ENCODE results near the gene EGFLAM.

Gene EGFLAM

DNA sequence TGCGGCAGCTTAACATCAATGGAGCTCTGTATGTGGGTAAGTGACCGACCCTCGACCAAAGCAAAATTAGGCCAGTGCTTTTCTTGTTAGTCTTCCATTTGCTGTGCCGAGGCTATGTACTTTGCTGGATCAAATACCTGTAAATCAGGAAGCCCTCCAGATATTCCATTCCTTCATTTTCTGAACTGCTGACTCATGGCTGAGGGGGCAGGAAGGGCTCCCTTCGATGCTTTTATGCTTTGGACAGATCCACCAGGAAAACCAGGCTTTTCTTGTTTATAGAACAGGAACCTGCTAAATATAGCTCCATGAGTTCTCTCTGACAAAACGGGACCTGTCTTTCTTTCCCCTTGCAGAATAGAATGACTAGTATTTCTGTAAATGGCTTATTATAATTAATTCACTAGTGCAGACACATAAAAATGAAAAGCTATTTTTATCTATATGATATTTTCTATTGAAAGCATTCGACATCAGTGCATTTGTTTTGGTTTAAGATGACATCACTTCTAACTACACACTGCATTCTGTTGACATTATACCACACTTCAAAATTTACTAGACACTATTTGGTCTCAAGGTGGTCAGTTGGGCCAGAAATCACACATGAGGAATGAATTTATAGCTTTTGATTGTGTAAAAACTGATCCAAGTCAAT is 204.7 kb downstream of the EGFLAM start:
- Histone ChIP-seq H3K27ac (peak overlapping the region; percentile 57), H3K4me3 (no peak overlapping the region), H3K9me3 (ENCODE audit: low read depth, low read length) (no peaks in the 10 kb centered on the region), H3K9ac (ENCODE audit: insufficient read length) (no peak overlapping the region), H3K36me3 (ENCODE audit: insufficient read depth, low read length) (peaks cover 76% of the 10 kb centered on the region)
- no peak for TF ChIP-seq POLR2AphosphoS5 (IDR thresholded peaks at IDR 0.05; ENCODE audit: borderline replicate concordance, low read depth, low read length)
- no peak for DNase-seq (ENCODE audit: low read depth, low spot score)

- peak overlapping the region; percentile 57 for H3K27ac ChIP-seq
- H3K36me3 ChIP-seq (ENCODE audit: insufficient read depth, low read length) = peaks cover 68% of the 10 kb centered on the region
- DNase-seq (ENCODE audit: low read depth, low spot score) = no peak
- H3K9me3 ChIP-seq (ENCODE audit: low read depth, low read length) = no peaks in the 10 kb centered on the region
- no peak overlapping the region for H3K9ac ChIP-seq (ENCODE audit: insufficient read length)
- TF ChIP-seq FOXP2 (optimal IDR thresholded peaks at IDR 0.05; ENCODE audit: control extremely low read depth, extremely low read length, insufficient read depth) (no peak), EZH2 (IDR thresholded peaks at IDR 0.05) (no peak), POLR2AphosphoS5 (IDR thresholded peaks at IDR 0.05; ENCODE audit: borderline replicate concordance, low read depth, low read length) (no peak)
- H3K4me3 ChIP-seq = no peak overlapping the region
These were observed 205.5 kb downstream of the EGFLAM start for GRCh38 chr5:38463634-38464521.

DNA sequence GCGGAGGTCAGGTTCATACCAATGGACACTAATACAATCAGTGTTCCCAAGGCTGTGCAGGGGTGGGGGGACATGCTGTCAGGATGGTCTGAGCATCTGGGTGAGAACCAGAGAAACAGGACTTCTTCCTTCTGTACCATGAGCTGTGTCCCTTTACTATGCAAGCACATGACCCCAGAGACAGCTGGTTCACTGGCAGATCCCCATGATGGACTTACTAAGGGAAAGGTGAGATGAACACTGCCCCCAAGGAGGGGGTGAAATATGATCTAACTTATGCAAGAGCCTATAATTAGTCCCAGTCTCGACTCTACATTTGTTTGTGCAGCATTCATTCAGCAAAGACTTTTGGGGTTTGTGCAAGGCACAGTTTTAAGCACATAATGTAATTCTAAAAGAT is 206.7 kb downstream of the EGFLAM start:
- no peak for DNase-seq (ENCODE audit: low read depth, low spot score)
- Histone ChIP-seq H3K4me3 (no peak overlapping the region), H3K36me3 (ENCODE audit: insufficient read depth, low read length) (peaks cover 56% of the 10 kb centered on the region), H3K9ac (ENCODE audit: insufficient read length) (no peak overlapping the region), H3K9me3 (ENCODE audit: low read depth, low read length) (no peaks in the 10 kb centered on the region), H3K27ac (no peak overlapping the region)
- TF ChIP-seq FOXP2 (optimal IDR thresholded peaks at IDR 0.05; ENCODE audit: control extremely low read depth, extremely low read length, insufficient read depth) (no peak), EZH2 (IDR thresholded peaks at IDR 0.05) (no peak)

DNA sequence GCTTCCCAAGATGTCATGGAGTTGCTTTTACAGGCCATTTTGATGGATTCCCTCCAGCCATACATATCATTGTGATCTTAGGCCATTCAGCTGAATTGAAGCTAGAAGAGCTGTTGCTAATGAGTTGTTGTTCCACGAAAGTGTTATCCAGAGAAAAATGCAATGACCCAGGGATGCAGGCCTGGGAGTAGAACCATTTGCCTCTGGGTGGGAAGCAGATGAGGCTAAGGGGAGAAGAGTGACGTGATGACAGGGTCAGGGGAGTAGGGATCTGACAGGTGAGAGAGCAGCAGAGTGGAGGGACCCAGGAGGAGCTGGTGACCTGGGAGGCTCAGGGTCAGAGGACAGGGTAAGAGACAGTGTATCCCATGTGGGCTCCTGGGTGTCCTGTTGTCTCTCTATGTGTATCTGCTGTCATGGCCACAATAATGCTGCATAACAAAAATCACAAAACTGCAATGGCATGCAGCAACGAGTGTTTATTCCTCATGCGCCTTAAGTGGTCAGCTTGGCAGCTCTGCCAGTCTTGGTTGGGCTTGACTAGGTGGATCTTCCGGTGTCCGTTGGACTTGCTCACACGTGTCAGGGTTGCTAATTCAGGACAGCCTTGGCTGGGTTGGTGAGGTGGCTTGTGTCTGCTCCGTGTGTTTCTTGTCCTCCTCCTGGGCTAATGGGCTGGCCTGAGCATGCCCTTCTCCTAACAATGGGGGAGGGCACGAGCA is 207.5 kb downstream of the EGFLAM start:
- DNase-seq (ENCODE audit: low read depth, low spot score) = no peak
- Histone ChIP-seq H3K36me3 (ENCODE audit: insufficient read depth, low read length) (peaks cover 48% of the 10 kb centered on the region), H3K9ac (ENCODE audit: insufficient read length) (no peak overlapping the region), H3K9me3 (ENCODE audit: low read depth, low read length) (no peaks in the 10 kb centered on the region), H3K27ac (no peak overlapping the region), H3K4me3 (no peak overlapping the region)
- TF ChIP-seq POLR2AphosphoS5 (IDR thresholded peaks at IDR 0.05; ENCODE audit: borderline replicate concordance, low read depth, low read length) (no peak; the same call in 1 of the 2 replicates), EZH2 (IDR thresholded peaks at IDR 0.05) (no peak), FOXP2 (optimal IDR thresholded peaks at IDR 0.05; ENCODE audit: control extremely low read depth, extremely low read length, insufficient read depth) (no peak)

GRCh38 chr5:38466424-38467189 is 208.2 kb downstream of the EGFLAM start:
- TF ChIP-seq POLR2AphosphoS5 (IDR thresholded peaks at IDR 0.05; ENCODE audit: borderline replicate concordance, low read depth, low read length) = no peak
- no peak for TF ChIP-seq FOXP2 (optimal IDR thresholded peaks at IDR 0.05; ENCODE audit: control extremely low read depth, extremely low read length, insufficient read depth)
- TF ChIP-seq EZH2 (IDR thresholded peaks at IDR 0.05) = no peak
- H3K36me3 ChIP-seq (ENCODE audit: insufficient read depth, low read length) = peaks cover 42% of the 10 kb centered on the region
- no peak overlapping the region for H3K27ac ChIP-seq
- H3K9me3 ChIP-seq (ENCODE audit: low read depth, low read length) = no peaks in the 10 kb centered on the region
- no peak overlapping the region for H3K4me3 ChIP-seq
- no peak for DNase-seq (ENCODE audit: low read depth, low spot score)
- no peak overlapping the region for H3K9ac ChIP-seq (ENCODE audit: insufficient read length)

DNA sequence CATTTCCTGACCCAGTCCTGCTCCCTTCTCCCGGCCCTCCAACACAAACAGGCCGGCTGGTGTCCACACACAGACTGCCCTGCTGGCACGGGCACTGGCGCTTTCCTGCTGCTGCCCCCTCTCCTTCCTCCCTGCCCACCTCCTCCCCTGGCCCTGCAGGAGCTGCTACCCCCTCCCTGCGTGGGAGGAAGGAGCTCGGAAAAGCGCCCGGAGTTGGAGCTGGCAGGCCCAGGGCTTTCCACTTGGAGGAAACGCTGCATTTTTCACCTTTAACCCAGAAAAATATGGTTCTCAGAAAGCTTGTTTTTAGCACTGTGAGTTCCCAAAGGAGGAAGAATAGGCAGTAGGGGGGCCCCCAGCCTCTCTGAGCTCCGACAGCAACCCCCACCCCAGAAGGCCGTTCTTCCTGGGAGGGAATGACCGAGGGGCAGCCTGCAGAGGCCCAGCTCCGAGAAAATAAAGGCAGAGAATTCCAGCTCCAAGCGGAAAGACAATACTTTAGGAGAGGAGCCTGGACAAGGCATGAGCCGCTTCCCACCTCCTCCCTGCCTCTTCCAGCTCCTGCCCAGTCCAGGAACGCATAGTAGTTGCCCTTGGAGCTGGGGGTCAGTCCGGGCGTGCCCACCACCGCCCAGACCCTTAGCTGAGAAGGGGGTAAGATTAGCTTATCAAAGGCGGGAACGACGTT is 209.1 kb downstream of the EGFLAM start:
- TF ChIP-seq EZH2 (IDR thresholded peaks at IDR 0.05) (no peak), FOXP2 (optimal IDR thresholded peaks at IDR 0.05; ENCODE audit: control extremely low read depth, extremely low read length, insufficient read depth) (no peak), POLR2AphosphoS5 (IDR thresholded peaks at IDR 0.05; ENCODE audit: borderline replicate concordance, low read depth, low read length) (no peak)
- Histone ChIP-seq H3K9ac (ENCODE audit: insufficient read length) (no peak overlapping the region), H3K27ac (no peak overlapping the region)

GRCh38 chr5:38468202-38468673 is 209.9 kb downstream of the EGFLAM start:
- no peaks in the 10 kb centered on the region for H3K9me3 ChIP-seq (ENCODE audit: low read depth, low read length)
- no peak for TF ChIP-seq FOXP2 (optimal IDR thresholded peaks at IDR 0.05; ENCODE audit: control extremely low read depth, extremely low read length, insufficient read depth)
- TF ChIP-seq POLR2AphosphoS5 (IDR thresholded peaks at IDR 0.05; ENCODE audit: borderline replicate concordance, low read depth, low read length) = no peak
- no peak for TF ChIP-seq EZH2 (IDR thresholded peaks at IDR 0.05)
- H3K36me3 ChIP-seq (ENCODE audit: insufficient read depth, low read length) = peaks cover 29% of the 10 kb centered on the region
- no peak overlapping the region for H3K27ac ChIP-seq
- H3K9ac ChIP-seq (ENCODE audit: insufficient read length) = no peak overlapping the region
- DNase-seq (ENCODE audit: low read depth, low spot score) = no peak
- H3K4me3 ChIP-seq = no peak overlapping the region

More for the DNA sequence above, 209.1 kb downstream of the EGFLAM start:
- H3K4me3 ChIP-seq = no peak overlapping the region
- no peak for DNase-seq (ENCODE audit: low read depth, low spot score)
- H3K36me3 ChIP-seq (ENCODE audit: insufficient read depth, low read length) = peaks cover 37% of the 10 kb centered on the region
- no peaks in the 10 kb centered on the region for H3K9me3 ChIP-seq (ENCODE audit: low read depth, low read length)

Data from SK-N-MC (cell line).